Heart left ventricle (tissue), 13 donors: ENCODE results near the gene OR4D5.

Experiments used
- CTCF ChIP-seq, 12 donors: fragments of 200-600 bp; sonication (generic) in 4 of 12; IDR thresholded peaks; one replicate each; pipeline versions ENCODE4 v1.5.0 to v1.8.0; 2018 to 2022; ENCODE audit warnings: antibody characterized with exemption in 12 of 12, mild to moderate bottlenecking in 5 of 12
- POLR2A ChIP-seq, 2 donors: fragments of 450-650 bp; IDR thresholded peaks; one replicate each; pipeline ENCODE4 v1.6.1; 2017; ENCODE audit warnings: antibody characterized with exemption in 2 of 2, mild to moderate bottlenecking in 2 of 2, moderate library complexity in 2 of 2
- donor health status: ischemic (EF 13 %, LVEDD 7.1; RV severe dilation, severe dysfunction).
- donor health status: DM: no; HTN: yes; CAD: no.
- donor health status: DM: no; HTN: no; CAD: no.
- donor health status: ischemic (EF 25% LVEDD 6.9; RV normal size, moderate dysfunction).
- donor health status: ischemic (EF 25% LVEDD 5.7; RV mildly dilated, moderate dysfunction).
- donor health status: ischemic (EF 35%, LVEDD 5.7; RV mildly dilated, moderate dysfunction).
- donor health status: nonischemic (EF 11% LVEDD 7.7; RV severe dilation, severe dysfunction).
- donor health status: DM: yes; HTN: yes; CAD: no.
- donor health status: PGD.
- donor health status: ischemic (EF 29% LVEDD 5.4; RV normal size, mild dysfunction).
- donor health status: nonischemic (EF 23%, LVEDD 6.1; RV moderate dilation, normal function).

- TF ChIP-seq CTCF (IDR thresholded peaks at IDR 0.05) (no peak), POLR2A (IDR thresholded peaks at IDR 0.05) (no peak)
Observed at GRCh38 chr11:123945132-123945531, 5.7 kb downstream of the OR4D5 start.
